DND-41 (cell line): ENCODE data around the gene ALDH1L1.

Experiments used
- EZH2 ChIP-seq: IDR thresholded peaks from 3 replicates; pipeline ENCODE4 v1.6.1; 2012; ENCODE audit warnings: borderline replicate concordance, low read depth, mild to moderate bottlenecking, moderate library complexity, low read length, inconsistent platforms; ENCODE audit not compliant: severe bottlenecking
- TF ChIP-seq, protein P1 (sequence below): IDR thresholded peaks from 2 replicates; pipeline ENCODE4 v1.5.1; 2012; ENCODE audit warnings: borderline replicate concordance, low read length, moderate library complexity, mild to moderate bottlenecking; ENCODE audit not compliant: poor library complexity, severe bottlenecking; ENCODE audit errors: extremely low read depth

DNA sequence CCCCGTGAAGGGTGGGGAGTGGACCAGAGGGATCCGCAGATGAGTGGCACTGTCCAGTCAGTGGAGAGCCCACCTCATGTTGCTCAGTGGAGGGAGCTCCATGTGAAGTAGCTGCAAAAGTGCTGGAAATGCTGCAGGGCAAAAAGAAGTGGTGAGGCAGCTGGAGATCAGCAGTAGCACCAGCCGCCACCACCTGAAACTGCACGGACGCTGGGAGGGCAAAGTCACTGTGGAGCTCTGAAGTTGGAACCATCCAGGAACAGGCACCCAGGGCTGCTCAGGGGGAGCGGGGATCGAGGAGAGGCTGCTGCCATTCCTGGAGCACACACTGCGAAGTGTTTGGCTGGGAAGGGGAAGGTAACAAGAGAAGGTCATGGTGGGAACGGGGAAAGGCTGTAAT lies 6.4 kb upstream of the ALDH1L1 start:
- TF ChIP-seq EZH2, result no peak
- TF ChIP-seq, protein P1, sequence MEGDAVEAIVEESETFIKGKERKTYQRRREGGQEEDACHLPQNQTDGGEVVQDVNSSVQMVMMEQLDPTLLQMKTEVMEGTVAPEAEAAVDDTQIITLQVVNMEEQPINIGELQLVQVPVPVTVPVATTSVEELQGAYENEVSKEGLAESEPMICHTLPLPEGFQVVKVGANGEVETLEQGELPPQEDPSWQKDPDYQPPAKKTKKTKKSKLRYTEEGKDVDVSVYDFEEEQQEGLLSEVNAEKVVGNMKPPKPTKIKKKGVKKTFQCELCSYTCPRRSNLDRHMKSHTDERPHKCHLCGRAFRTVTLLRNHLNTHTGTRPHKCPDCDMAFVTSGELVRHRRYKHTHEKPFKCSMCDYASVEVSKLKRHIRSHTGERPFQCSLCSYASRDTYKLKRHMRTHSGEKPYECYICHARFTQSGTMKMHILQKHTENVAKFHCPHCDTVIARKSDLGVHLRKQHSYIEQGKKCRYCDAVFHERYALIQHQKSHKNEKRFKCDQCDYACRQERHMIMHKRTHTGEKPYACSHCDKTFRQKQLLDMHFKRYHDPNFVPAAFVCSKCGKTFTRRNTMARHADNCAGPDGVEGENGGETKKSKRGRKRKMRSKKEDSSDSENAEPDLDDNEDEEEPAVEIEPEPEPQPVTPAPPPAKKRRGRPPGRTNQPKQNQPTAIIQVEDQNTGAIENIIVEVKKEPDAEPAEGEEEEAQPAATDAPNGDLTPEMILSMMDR, result no peak
